Measurements from ENCODE around the gene AR. TPM values are rescaled to one million over a fixed set of nuclear protein-coding genes. Genes with fewer than 3 reads are reported as not detected.

AR gene
- total and polyA plus RNA-seq, 7 donors, result 0.99 to 16.0 (median 7.3) TPM

GRCh38 chrX:67520671-67521070, 23.1 kb upstream of the AR start:
- TF ChIP-seq, protein P1, sequence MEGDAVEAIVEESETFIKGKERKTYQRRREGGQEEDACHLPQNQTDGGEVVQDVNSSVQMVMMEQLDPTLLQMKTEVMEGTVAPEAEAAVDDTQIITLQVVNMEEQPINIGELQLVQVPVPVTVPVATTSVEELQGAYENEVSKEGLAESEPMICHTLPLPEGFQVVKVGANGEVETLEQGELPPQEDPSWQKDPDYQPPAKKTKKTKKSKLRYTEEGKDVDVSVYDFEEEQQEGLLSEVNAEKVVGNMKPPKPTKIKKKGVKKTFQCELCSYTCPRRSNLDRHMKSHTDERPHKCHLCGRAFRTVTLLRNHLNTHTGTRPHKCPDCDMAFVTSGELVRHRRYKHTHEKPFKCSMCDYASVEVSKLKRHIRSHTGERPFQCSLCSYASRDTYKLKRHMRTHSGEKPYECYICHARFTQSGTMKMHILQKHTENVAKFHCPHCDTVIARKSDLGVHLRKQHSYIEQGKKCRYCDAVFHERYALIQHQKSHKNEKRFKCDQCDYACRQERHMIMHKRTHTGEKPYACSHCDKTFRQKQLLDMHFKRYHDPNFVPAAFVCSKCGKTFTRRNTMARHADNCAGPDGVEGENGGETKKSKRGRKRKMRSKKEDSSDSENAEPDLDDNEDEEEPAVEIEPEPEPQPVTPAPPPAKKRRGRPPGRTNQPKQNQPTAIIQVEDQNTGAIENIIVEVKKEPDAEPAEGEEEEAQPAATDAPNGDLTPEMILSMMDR (IDR thresholded peaks at IDR 0.05), result no peak
- Histone ChIP-seq H3K36me3 (ENCODE audit: insufficient read depth in 1 of 2, low read depth in 1 of 2) (no peaks in the 10 kb centered on the region), H3K4me3 (no peak overlapping the region), H3K9me3 (peaks cover 17% of the 10 kb centered on the region), H3K27ac (no peak overlapping the region), H3K27me3 (ENCODE audit: insufficient read depth in 3 of 3, low read length in 2 of 3) (no peaks in the 10 kb centered on the region), H3K4me1 (no peaks in the 10 kb centered on the region)
- intact Hi-C loops (cut with DNase I), result no loop called here
- DNase-seq, result no peak
- ATAC-seq, result no peak

DNA sequence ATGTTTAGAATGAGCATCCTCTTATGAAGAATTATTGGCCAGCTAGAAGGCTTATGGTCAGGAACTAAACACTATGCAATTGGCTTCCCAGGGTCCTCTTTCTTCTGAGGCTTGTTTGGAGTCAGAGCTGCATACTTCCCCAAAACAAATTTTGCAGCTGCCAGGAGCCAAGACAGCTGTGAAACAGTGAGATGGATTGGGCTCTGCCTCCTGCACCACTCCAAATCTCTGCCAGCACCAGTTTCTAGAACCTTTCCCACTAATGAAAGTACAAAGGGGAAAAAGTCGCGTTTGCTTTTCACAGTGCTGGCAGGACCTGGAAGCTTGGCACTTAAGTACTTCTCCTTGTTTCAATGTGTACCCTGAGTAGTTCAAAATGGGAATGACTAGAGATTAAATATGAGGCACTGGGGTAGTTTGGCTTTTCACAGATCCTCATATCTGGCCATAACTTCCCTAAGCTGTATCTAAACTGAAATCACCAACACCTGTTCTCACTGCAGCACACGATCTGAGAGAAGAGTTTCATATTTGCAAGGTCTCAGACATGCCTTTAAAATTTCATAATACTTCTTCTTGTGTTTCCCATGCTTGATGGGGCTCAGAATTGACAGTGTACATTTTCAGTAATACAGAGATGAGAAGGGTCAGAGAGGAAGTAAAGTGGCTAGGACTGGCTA, 20.7 kb upstream of the AR start:
- no peak overlapping the region for H3K4me3 ChIP-seq
- H3K27ac ChIP-seq, result no peak overlapping the region
- intact Hi-C loops (cut with DNase I), result no loop called here
- peaks cover 4% of the 10 kb centered on the region for H3K9me3 ChIP-seq
- H3K4me1 ChIP-seq, result no peaks in the 10 kb centered on the region
- H3K36me3 ChIP-seq (ENCODE audit: insufficient read depth in 1 of 2, low read depth in 1 of 2), result no peaks in the 10 kb centered on the region
- no peak for ATAC-seq
- TF ChIP-seq, protein P1 (IDR thresholded peaks at IDR 0.05), result no peak
- WGBS, 3 donors, result 13 to 41% (median 17%) methylated on average over 3 of the region's 3 CpGs
- DNase-seq, result no peak
- H3K27me3 ChIP-seq (ENCODE audit: insufficient read depth in 3 of 3, low read length in 2 of 3), result no peaks in the 10 kb centered on the region

DNA sequence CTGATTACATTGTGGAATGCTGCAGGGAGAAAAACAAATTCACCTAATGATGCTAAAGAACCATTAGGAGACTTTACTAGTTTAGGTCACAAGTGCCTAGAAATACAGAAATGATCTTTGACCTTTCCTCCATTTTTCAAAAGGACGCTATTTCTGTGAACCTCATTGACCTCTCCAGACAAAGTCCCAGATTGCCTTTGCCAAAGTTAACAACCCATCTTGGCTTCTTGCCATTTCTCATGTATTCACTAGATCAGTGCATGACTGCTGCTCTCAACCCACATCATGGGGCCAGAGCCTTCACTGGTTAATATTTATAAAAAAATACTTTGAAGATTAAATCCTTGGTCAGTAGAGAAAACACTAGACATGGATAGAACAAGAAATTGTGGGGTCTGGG, 19.9 kb upstream of the AR start:
- ATAC-seq, result no peak
- no peaks in the 10 kb centered on the region for H3K27me3 ChIP-seq (ENCODE audit: insufficient read depth in 3 of 3, low read length in 2 of 3)
- 0 to 32% (median 7%) methylated on average over 1 of the region's 1 CpG for WGBS, 3 donors
- H3K9me3 ChIP-seq, result no peaks in the 10 kb centered on the region
- H3K27ac ChIP-seq, result no peak overlapping the region
- no peaks in the 10 kb centered on the region for H3K4me1 ChIP-seq
- TF ChIP-seq, protein P1 (IDR thresholded peaks at IDR 0.05), result no peak
- no peak overlapping the region for H3K4me3 ChIP-seq
- intact Hi-C loops (cut with DNase I), result no loop called here
- no peaks in the 10 kb centered on the region for H3K36me3 ChIP-seq (ENCODE audit: insufficient read depth in 1 of 2, low read depth in 1 of 2)
- DNase-seq, result no peak

DNA sequence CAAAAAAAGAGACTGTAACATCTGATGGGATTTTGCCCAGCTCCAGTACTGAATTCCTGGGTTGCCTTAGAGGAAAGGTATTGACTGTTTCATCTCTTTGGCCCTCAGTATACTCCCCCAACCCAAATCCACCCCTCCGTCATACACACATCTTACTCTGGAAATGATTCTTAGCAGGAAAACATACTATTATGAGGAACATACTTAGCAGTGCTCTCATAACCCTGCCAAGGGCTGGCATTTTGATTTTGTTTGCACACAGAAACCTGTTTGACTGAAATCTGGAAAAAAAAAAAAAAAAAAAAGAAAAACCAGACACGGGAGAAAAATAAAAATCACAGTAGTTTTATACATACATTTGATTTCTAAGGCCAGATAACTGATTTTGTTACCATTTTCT, 19.4 kb upstream of the AR start:
- no peak for ATAC-seq
- intact Hi-C loops (cut with DNase I), result no loop called here

More for the DNA sequence above, 19.4 kb upstream of the AR start:
- H3K4me3 ChIP-seq, result no peak overlapping the region
- H3K4me1 ChIP-seq, result no peaks in the 10 kb centered on the region
- TF ChIP-seq, protein P1 (IDR thresholded peaks at IDR 0.05), result no peak
- H3K27ac ChIP-seq, result no peak overlapping the region
- no peaks in the 10 kb centered on the region for H3K36me3 ChIP-seq (ENCODE audit: insufficient read depth in 1 of 2, low read depth in 1 of 2)
- WGBS, 3 donors, result 44 to 76% (median 60%) methylated on average over 2 of the region's 2 CpGs
- DNase-seq, result no peak
- H3K9me3 ChIP-seq, result no peaks in the 10 kb centered on the region
- H3K27me3 ChIP-seq (ENCODE audit: insufficient read depth in 3 of 3, low read length in 2 of 3), result no peaks in the 10 kb centered on the region

Data from psoas muscle (tissue), 8 donors.